Measurements from ENCODE around the gene C6orf47.
"Not testable (repeated sequence)": the region's sequence is repeated elsewhere in the genome, so short reads cannot be mapped to it uniquely, and the experiment has no call there.

The C6orf47 gene

GRCh38 chr6:31660381-31661261, at the start of gene C6orf47:
Gene C6orf47, minus strand, starts transcription at chr6:31660778. Its CDS starts 831 bp downstream, at chr6:31659947.
- peaks cover 55% of the 10 kb centered on the region for H3K36me3 Mint-ChIP-seq (ENCODE audit: low read depth)
- H3K4me1 Mint-ChIP-seq (ENCODE audit: low read depth) = peaks cover 58% of the 10 kb centered on the region

GRCh38 chr6:31709157-31709556, 48.6 kb upstream of the C6orf47 start:
- H3K36me3 Mint-ChIP-seq (ENCODE audit: low read depth); H3K4me1 Mint-ChIP-seq (ENCODE audit: low read depth): not testable (repeated sequence)

More at GRCh38 chr6:31660381-31661261, at the start of gene C6orf47:
- H3K27ac Mint-ChIP-seq = peak within 1 kb of the TSS; percentile 88
- peak within 1 kb of the TSS; percentile 93 for H3K4me3 Mint-ChIP-seq
- H3K27me3 Mint-ChIP-seq (ENCODE audit: low read depth) = no peaks in the 10 kb centered on the region
- H3K9me3 Mint-ChIP-seq = no peaks in the 10 kb centered on the region

GRCh38 chr6:31708224-31708623, 47.6 kb upstream of the C6orf47 start:
- Mint-ChIP-seq H3K4me3 (no peak overlapping the region), H3K27ac (no peak overlapping the region), H3K27me3 (ENCODE audit: low read depth) (peaks cover 7% of the 10 kb centered on the region), H3K36me3 (ENCODE audit: low read depth) (no peaks in the 10 kb centered on the region), H3K4me1 (ENCODE audit: low read depth) (peaks cover 10% of the 10 kb centered on the region), H3K9me3 (no peaks in the 10 kb centered on the region)

More at GRCh38 chr6:31709157-31709556, 48.6 kb upstream of the C6orf47 start:
- H3K27me3 Mint-ChIP-seq (ENCODE audit: low read depth) = peaks cover 11% of the 10 kb centered on the region
- H3K4me3 Mint-ChIP-seq, H3K9me3 Mint-ChIP-seq, H3K27ac Mint-ChIP-seq: not testable (repeated sequence)

GRCh38 chr6:31707701-31708100, 47.1 kb upstream of the C6orf47 start:
- Mint-ChIP-seq H3K27ac (no peak overlapping the region), H3K4me1 (ENCODE audit: low read depth) (peaks cover 10% of the 10 kb centered on the region), H3K36me3 (ENCODE audit: low read depth) (no peaks in the 10 kb centered on the region), H3K4me3 (no peak overlapping the region), H3K27me3 (ENCODE audit: low read depth) (peaks cover 3% of the 10 kb centered on the region), H3K9me3 (no peaks in the 10 kb centered on the region)

GRCh38 chr6:31706599-31706998, 46.0 kb upstream of the C6orf47 start, which contains the start of gene LY6G6F:
Gene LY6G6F, plus strand, starts transcription at chr6:31706866. Its CDS starts 41 bp downstream, at chr6:31706907.
- Mint-ChIP-seq H3K27me3 (ENCODE audit: low read depth) (no peaks in the 10 kb centered on the region), H3K36me3 (ENCODE audit: low read depth) (no peaks in the 10 kb centered on the region), H3K4me3 (no peak within 1 kb of the TSS), H3K9me3 (no peaks in the 10 kb centered on the region), H3K27ac (no peak within 1 kb of the TSS), H3K4me1 (ENCODE audit: low read depth) (peaks cover 15% of the 10 kb centered on the region)

GRCh38 chr6:31705931-31706330, 45.4 kb upstream of the C6orf47 start:
- H3K36me3 Mint-ChIP-seq (ENCODE audit: low read depth) = no peaks in the 10 kb centered on the region
- no peak overlapping the region for H3K4me3 Mint-ChIP-seq
- H3K27ac Mint-ChIP-seq = no peak overlapping the region
- H3K4me1 Mint-ChIP-seq (ENCODE audit: low read depth) = peaks cover 17% of the 10 kb centered on the region
- no peaks in the 10 kb centered on the region for H3K27me3 Mint-ChIP-seq (ENCODE audit: low read depth)
- no peaks in the 10 kb centered on the region for H3K9me3 Mint-ChIP-seq

GRCh38 chr6:31702819-31703716, 42.5 kb upstream of the C6orf47 start, which contains the start of gene ABHD16A:
Gene ABHD16A, minus strand, starts transcription at chr6:31703324. Its CDS starts 43 bp downstream, at chr6:31703281.
- Mint-ChIP-seq H3K9me3 (no peaks in the 10 kb centered on the region), H3K27ac (peak within 1 kb of the TSS; percentile 95), H3K4me3 (peak within 1 kb of the TSS; percentile 93), H3K4me1 (ENCODE audit: low read depth) (peaks cover 15% of the 10 kb centered on the region), H3K36me3 (ENCODE audit: low read depth) (peaks cover under 1% of the 10 kb centered on the region), H3K27me3 (ENCODE audit: low read depth) (no peaks in the 10 kb centered on the region)

- H3K27me3 Mint-ChIP-seq (ENCODE audit: low read depth) = no peaks in the 10 kb centered on the region
These were observed 41.8 kb upstream of the C6orf47 start for GRCh38 chr6:31702405-31702818.

GRCh38 chr6:31701666-31702404, 41.3 kb upstream of the C6orf47 start:
- Mint-ChIP-seq H3K4me1 (ENCODE audit: low read depth) (peaks cover 24% of the 10 kb centered on the region), H3K4me3 (peak overlapping the region; percentile 93), H3K27me3 (ENCODE audit: low read depth) (no peaks in the 10 kb centered on the region), H3K27ac (peak overlapping the region; percentile 95), H3K9me3 (no peaks in the 10 kb centered on the region), H3K36me3 (ENCODE audit: low read depth) (peaks cover 11% of the 10 kb centered on the region)

More at GRCh38 chr6:31702405-31702818, 41.8 kb upstream of the C6orf47 start:
- Mint-ChIP-seq H3K4me1 (ENCODE audit: low read depth) (peaks cover 21% of the 10 kb centered on the region), H3K4me3 (peak overlapping the region; percentile 93), H3K36me3 (ENCODE audit: low read depth) (peaks cover 7% of the 10 kb centered on the region), H3K27ac (peak overlapping the region; percentile 95), H3K9me3 (no peaks in the 10 kb centered on the region)

GRCh38 chr6:31700740-31701401, 40.3 kb upstream of the C6orf47 start:
- H3K9me3 Mint-ChIP-seq = no peaks in the 10 kb centered on the region
- H3K4me1 Mint-ChIP-seq (ENCODE audit: low read depth) = peaks cover 24% of the 10 kb centered on the region
- peaks cover 14% of the 10 kb centered on the region for H3K36me3 Mint-ChIP-seq (ENCODE audit: low read depth)
- H3K27me3 Mint-ChIP-seq (ENCODE audit: low read depth) = no peaks in the 10 kb centered on the region
- H3K27ac Mint-ChIP-seq = no peak overlapping the region
- peak overlapping the region; percentile 25 for H3K4me3 Mint-ChIP-seq

- Mint-ChIP-seq H3K27ac (peak overlapping the region; percentile 37), H3K9me3 (no peaks in the 10 kb centered on the region), H3K36me3 (ENCODE audit: low read depth) (peaks cover 19% of the 10 kb centered on the region), H3K27me3 (ENCODE audit: low read depth) (no peaks in the 10 kb centered on the region), H3K4me3 (no peak overlapping the region), H3K4me1 (ENCODE audit: low read depth) (peaks cover 21% of the 10 kb centered on the region)
These were observed 37.0 kb upstream of the C6orf47 start for GRCh38 chr6:31697555-31697954.

- Mint-ChIP-seq H3K9me3 (no peaks in the 10 kb centered on the region), H3K27me3 (ENCODE audit: low read depth) (no peaks in the 10 kb centered on the region), H3K27ac (no peak overlapping the region), H3K4me1 (ENCODE audit: low read depth) (peaks cover 10% of the 10 kb centered on the region), H3K4me3 (no peak overlapping the region), H3K36me3 (ENCODE audit: low read depth) (peaks cover 35% of the 10 kb centered on the region)
These were observed 33.0 kb upstream of the C6orf47 start for GRCh38 chr6:31693535-31693934.

- Mint-ChIP-seq H3K4me3 (no peak overlapping the region), H3K36me3 (ENCODE audit: low read depth) (peaks cover 36% of the 10 kb centered on the region), H3K27ac (no peak overlapping the region), H3K27me3 (ENCODE audit: low read depth) (no peaks in the 10 kb centered on the region), H3K9me3 (no peaks in the 10 kb centered on the region), H3K4me1 (ENCODE audit: low read depth) (peaks cover 8% of the 10 kb centered on the region)
These were observed 32.3 kb upstream of the C6orf47 start for GRCh38 chr6:31692886-31693285.
